Measurements from ENCODE around the gene ULBP2.
"Not testable (repeated sequence)": the region's sequence is repeated elsewhere in the genome, so short reads cannot be mapped to it uniquely, and the experiment has no call there.

The ULBP2 gene

GRCh38 chr6:149941583-149942460 lies at the start of gene ULBP2:
TSS of gene ULBP2 (plus strand) at chr6:149942014. CDS start at chr6:149942073, 59 bp downstream.
- peak; percentile 82 for DNase-seq (ENCODE audit: low read depth in 2 of 2)

GRCh38 chr6:149895048-149895590 lies 46.7 kb upstream of the ULBP2 start:
- DNase-seq (ENCODE audit: low read depth in 2 of 2), result no peak

GRCh38 chr6:149895833-149896271 lies 46.0 kb upstream of the ULBP2 start:
- peak in 1 of 2 donors; percentile 5 for DNase-seq (ENCODE audit: low read depth in 2 of 2)

- DNase-seq (ENCODE audit: low read depth in 2 of 2), result no peak
Observed at GRCh38 chr6:149896491-149896890, 45.3 kb upstream of the ULBP2 start.

- DNase-seq (ENCODE audit: low read depth in 2 of 2), result no peak
Observed at GRCh38 chr6:149897015-149897697, 44.7 kb upstream of the ULBP2 start.

- DNase-seq (ENCODE audit: low read depth in 2 of 2), result no peak
Observed at GRCh38 chr6:149897855-149898744, 43.7 kb upstream of the ULBP2 start, which contains the start of gene RAET1E. TSS of gene RAET1E (minus strand) at chr6:149898113. CDS start at chr6:149890901, 7,212 bp downstream.

- DNase-seq (ENCODE audit: low read depth in 2 of 2), result no peak
Observed at GRCh38 chr6:149898966-149899365, 42.8 kb upstream of the ULBP2 start.

- no peak for DNase-seq (ENCODE audit: low read depth in 2 of 2)
Observed at GRCh38 chr6:149899486-149899885, 42.3 kb upstream of the ULBP2 start.

GRCh38 chr6:149899926-149900619 lies 41.7 kb upstream of the ULBP2 start:
- DNase-seq (ENCODE audit: low read depth in 2 of 2), result no peak

- DNase-seq (ENCODE audit: low read depth in 2 of 2), result no peak
Observed at GRCh38 chr6:149900620-149901443, 41.0 kb upstream of the ULBP2 start.

GRCh38 chr6:149901444-149902140 lies 40.2 kb upstream of the ULBP2 start:
- no peak for DNase-seq (ENCODE audit: low read depth in 2 of 2)

GRCh38 chr6:149903938-149904611 lies 37.7 kb upstream of the ULBP2 start:
- DNase-seq (ENCODE audit: low read depth in 2 of 2), result no peak

- no peak for DNase-seq (ENCODE audit: low read depth in 2 of 2)
Observed at GRCh38 chr6:149904661-149905370, 37.0 kb upstream of the ULBP2 start.

- no peak for DNase-seq (ENCODE audit: low read depth in 2 of 2)
Observed at GRCh38 chr6:149905371-149905910, 36.4 kb upstream of the ULBP2 start.

GRCh38 chr6:149905911-149906371 lies 35.9 kb upstream of the ULBP2 start:
- no peak for DNase-seq (ENCODE audit: low read depth in 2 of 2)

- no peak for DNase-seq (ENCODE audit: low read depth in 2 of 2)
Observed at GRCh38 chr6:149906405-149906804, 35.4 kb upstream of the ULBP2 start.

GRCh38 chr6:149907317-149907716 lies 34.5 kb upstream of the ULBP2 start:
- DNase-seq (ENCODE audit: low read depth in 2 of 2), result no peak

- DNase-seq (ENCODE audit: low read depth in 2 of 2), result not testable (repeated sequence)
Observed at GRCh38 chr6:149908480-149908879, 33.3 kb upstream of the ULBP2 start.

All from stimulated activated CD8-positive, alpha-beta memory T cell treated with anti-CD3 and anti-CD28 coated beads, Interleukin-15, amount 100 ng/mL, for 48 hours (primary cell).